ENCODE measurements around the gene GALNT17.
A peak's percentile ranks its signal among the peaks of the same experiment; 100 is the strongest.

The GALNT17 gene

DNA sequence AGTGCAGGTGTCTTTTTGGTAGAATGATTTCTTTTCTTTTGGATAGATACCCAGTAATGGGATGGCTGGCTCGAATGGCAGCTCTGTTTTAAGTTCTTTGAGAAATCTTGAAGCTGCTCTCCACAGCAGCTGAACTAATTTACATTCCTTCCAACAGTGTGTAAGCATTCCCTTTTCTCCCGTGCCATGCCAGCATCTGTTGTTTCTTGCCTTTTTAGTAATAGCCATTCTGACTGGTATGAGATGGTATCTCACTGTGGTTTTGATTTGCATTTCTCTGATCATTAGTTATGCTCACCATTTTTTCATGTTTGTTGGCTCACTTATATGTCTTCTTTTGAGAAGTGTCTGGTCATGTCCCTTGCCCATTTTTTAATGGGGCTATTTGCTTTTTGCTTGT lies 486.3 kb downstream of the GALNT17 start:
- WGBS, result no CpG with 5 or more reads among the region's 2 CpGs

GRCh38 chr7:71625545-71625944 lies 493.6 kb downstream of the GALNT17 start:
- H2AFZ ChIP-seq (ENCODE audit: low read depth, low read length), result no peak overlapping the region
- no peak overlapping the region for H2BK12ac ChIP-seq (ENCODE audit: low read length in 2 of 2)
- WGBS, result 94% methylated on average over 4 of the region's 4 CpGs
- no peak overlapping the region for H3K23ac ChIP-seq (ENCODE audit: low read length in 2 of 2)
- no peak overlapping the region for H4K91ac ChIP-seq (ENCODE audit: low read length)
- H2BK15ac ChIP-seq (ENCODE audit: low read depth, poor library complexity, severe bottlenecking), result no peak overlapping the region
- no peak overlapping the region for H2BK5ac ChIP-seq (ENCODE audit: low read depth, low read length, poor library complexity, severe bottlenecking)
- no peak for DNase-seq
- no peak overlapping the region for H2BK120ac ChIP-seq (ENCODE audit: low read depth, low read length)
- H3K18ac ChIP-seq (ENCODE audit: low read depth in 1 of 2, low read length in 2 of 2), result no peak overlapping the region
- no peak overlapping the region for H3K4me2 ChIP-seq (ENCODE audit: low read length, poor library complexity, severe bottlenecking)
- no peak overlapping the region for H3K4ac ChIP-seq (ENCODE audit: low read depth in 1 of 2, low read length in 2 of 2)
- H4K8ac ChIP-seq (ENCODE audit: low read length), result no peak overlapping the region
- H3K36me3 ChIP-seq (ENCODE audit: control insufficient read depth in 1 of 2, insufficient read depth in 2 of 2, low read depth in 1 of 2, low read length in 2 of 2), result no peaks in the 10 kb centered on the region
- peaks cover 2% of the 10 kb centered on the region for H3K4me1 ChIP-seq (ENCODE audit: control insufficient read depth, insufficient read depth, low read depth, low read length)
- no peaks in the 10 kb centered on the region for H3K9me3 ChIP-seq (ENCODE audit: control insufficient read depth, low read length)
- H3K79me1 ChIP-seq (replicated peaks; ENCODE audit: low read length, poor library complexity, severe bottlenecking), result no peaks in the 10 kb centered on the region
- no peak overlapping the region for H3K14ac ChIP-seq (ENCODE audit: low read length in 2 of 2)
- no peak overlapping the region for H3K27ac ChIP-seq (ENCODE audit: low read length, poor library complexity, severe bottlenecking)
- H3K9ac ChIP-seq (ENCODE audit: low read length), result no peak overlapping the region
- peak overlapping the region; percentile 32 for H2AK5ac ChIP-seq (ENCODE audit: low read length, severe bottlenecking)
- no peak overlapping the region for H3K4me3 ChIP-seq (ENCODE audit: insufficient read depth in 1 of 2, low read depth in 1 of 2, low read length in 2 of 2)
- peaks cover 0 to 4% of the 10 kb centered on the region in 2 experiments for H3K27me3 ChIP-seq (ENCODE audit: control insufficient read depth in 1 of 2, insufficient read depth in 1 of 2, low read length in 2 of 2)

More for the DNA sequence above, 486.3 kb downstream of the GALNT17 start:
- Histone ChIP-seq H2BK5ac (ENCODE audit: low read depth, low read length, poor library complexity, severe bottlenecking) (no peak overlapping the region), H3K18ac (ENCODE audit: low read depth in 1 of 2, low read length in 2 of 2) (no peak overlapping the region), H3K4me1 (ENCODE audit: control insufficient read depth, insufficient read depth, low read depth, low read length) (no peaks in the 10 kb centered on the region), H3K36me3 (ENCODE audit: control insufficient read depth in 1 of 2, insufficient read depth in 2 of 2, low read depth in 1 of 2, low read length in 2 of 2) (no peaks in the 10 kb centered on the region), H2BK15ac (ENCODE audit: low read depth, poor library complexity, severe bottlenecking) (no peak overlapping the region), H3K79me1 (replicated peaks; ENCODE audit: low read length, poor library complexity, severe bottlenecking) (no peaks in the 10 kb centered on the region), H3K9ac (ENCODE audit: low read length) (no peak overlapping the region), H4K91ac (ENCODE audit: low read length) (no peak overlapping the region), H2AK5ac (ENCODE audit: low read length, severe bottlenecking) (no peak overlapping the region), H2BK120ac (ENCODE audit: low read depth, low read length) (no peak overlapping the region), H3K27ac (ENCODE audit: low read length, poor library complexity, severe bottlenecking) (no peak overlapping the region), H3K14ac (ENCODE audit: low read length in 2 of 2) (no peak overlapping the region), H3K23ac (ENCODE audit: low read length in 2 of 2) (no peak overlapping the region), H4K8ac (ENCODE audit: low read length) (no peak overlapping the region), H3K4me3 (ENCODE audit: insufficient read depth in 1 of 2, low read depth in 1 of 2, low read length in 2 of 2) (no peak overlapping the region), H3K27me3 (ENCODE audit: control insufficient read depth in 1 of 2, insufficient read depth in 1 of 2, low read length in 2 of 2) (peaks cover 0 to 4% of the 10 kb centered on the region in 2 experiments), H3K4me2 (ENCODE audit: low read length, poor library complexity, severe bottlenecking) (no peak overlapping the region), H3K9me3 (ENCODE audit: control insufficient read depth, low read length) (no peaks in the 10 kb centered on the region), H3K4ac (ENCODE audit: low read depth in 1 of 2, low read length in 2 of 2) (no peak overlapping the region), H2BK12ac (ENCODE audit: low read length in 2 of 2) (no peak overlapping the region), H2AFZ (ENCODE audit: low read depth, low read length) (no peak overlapping the region)
- DNase-seq, result no peak

GRCh38 chr7:71626206-71626605 lies 494.3 kb downstream of the GALNT17 start:
- H4K91ac ChIP-seq (ENCODE audit: low read length), result no peak overlapping the region
- peak; percentile 33 for DNase-seq
- H3K9ac ChIP-seq (ENCODE audit: low read length), result no peak overlapping the region
- no peak overlapping the region for H3K27ac ChIP-seq (ENCODE audit: low read length, poor library complexity, severe bottlenecking)
- H3K4ac ChIP-seq (ENCODE audit: low read depth in 1 of 2, low read length in 2 of 2), result no peak overlapping the region
- no peaks in the 10 kb centered on the region for H3K36me3 ChIP-seq (ENCODE audit: control insufficient read depth in 1 of 2, insufficient read depth in 2 of 2, low read depth in 1 of 2, low read length in 2 of 2)
- peaks cover 0 to 4% of the 10 kb centered on the region in 2 experiments for H3K27me3 ChIP-seq (ENCODE audit: control insufficient read depth in 1 of 2, insufficient read depth in 1 of 2, low read length in 2 of 2)
- H3K79me1 ChIP-seq (replicated peaks; ENCODE audit: low read length, poor library complexity, severe bottlenecking), result no peaks in the 10 kb centered on the region
- H2AFZ ChIP-seq (ENCODE audit: low read depth, low read length), result no peak overlapping the region
- H2AK5ac ChIP-seq (ENCODE audit: low read length, severe bottlenecking), result no peak overlapping the region
- no peak overlapping the region for H4K8ac ChIP-seq (ENCODE audit: low read length)
- H3K4me2 ChIP-seq (ENCODE audit: low read length, poor library complexity, severe bottlenecking), result no peak overlapping the region
- H3K4me3 ChIP-seq (ENCODE audit: insufficient read depth in 1 of 2, low read depth in 1 of 2, low read length in 2 of 2), result no peak overlapping the region
- no peak overlapping the region for H2BK15ac ChIP-seq (ENCODE audit: low read depth, poor library complexity, severe bottlenecking)
- WGBS, result 13% methylated on average over 1 of the region's 1 CpG
- no peaks in the 10 kb centered on the region for H3K9me3 ChIP-seq (ENCODE audit: control insufficient read depth, low read length)
- H2BK12ac ChIP-seq (ENCODE audit: low read length in 2 of 2), result no peak overlapping the region
- no peak overlapping the region for H3K18ac ChIP-seq (ENCODE audit: low read depth in 1 of 2, low read length in 2 of 2)
- H3K23ac ChIP-seq (ENCODE audit: low read length in 2 of 2), result no peak overlapping the region
- H3K4me1 ChIP-seq (ENCODE audit: control insufficient read depth, insufficient read depth, low read depth, low read length), result peaks cover 2% of the 10 kb centered on the region
- H3K14ac ChIP-seq (ENCODE audit: low read length in 2 of 2), result no peak overlapping the region
- H2BK5ac ChIP-seq (ENCODE audit: low read depth, low read length, poor library complexity, severe bottlenecking), result no peak overlapping the region
- H2BK120ac ChIP-seq (ENCODE audit: low read depth, low read length), result no peak overlapping the region

DNA sequence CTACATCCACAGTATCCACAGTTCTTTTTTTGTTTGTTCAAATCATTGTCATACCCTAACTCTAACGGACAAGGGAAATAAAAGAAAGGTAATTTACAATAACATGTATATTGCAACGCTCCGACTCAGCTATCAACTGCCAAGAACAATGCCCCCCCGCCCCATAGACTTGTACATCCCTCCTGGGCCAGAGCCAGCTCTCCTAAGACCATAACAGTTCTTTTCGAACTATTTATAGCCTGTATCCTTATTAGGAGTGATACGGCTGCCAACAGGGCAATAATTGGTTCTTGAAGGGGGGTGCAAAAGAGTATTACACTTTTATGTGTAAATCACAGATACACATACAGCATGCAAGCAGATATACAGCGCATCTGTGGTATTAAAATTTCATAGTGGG lies 495.7 kb downstream of the GALNT17 start:
- Histone ChIP-seq H3K4me1 (ENCODE audit: control insufficient read depth, insufficient read depth, low read depth, low read length) (peaks cover 7% of the 10 kb centered on the region), H2BK15ac (ENCODE audit: low read depth, poor library complexity, severe bottlenecking) (no peak overlapping the region), H3K23ac (ENCODE audit: low read length in 2 of 2) (no peak overlapping the region), H2AK5ac (ENCODE audit: low read length, severe bottlenecking) (no peak overlapping the region), H3K9ac (ENCODE audit: low read length) (no peak overlapping the region), H4K8ac (ENCODE audit: low read length) (no peak overlapping the region), H3K27me3 (ENCODE audit: control insufficient read depth in 1 of 2, insufficient read depth in 1 of 2, low read length in 2 of 2) (no peaks in the 10 kb centered on the region), H2BK120ac (ENCODE audit: low read depth, low read length) (no peak overlapping the region), H2BK12ac (ENCODE audit: low read length in 2 of 2) (no peak overlapping the region), H3K4me3 (ENCODE audit: insufficient read depth in 1 of 2, low read depth in 1 of 2, low read length in 2 of 2) (no peak overlapping the region), H3K18ac (ENCODE audit: low read depth in 1 of 2, low read length in 2 of 2) (no peak overlapping the region), H3K27ac (ENCODE audit: low read length, poor library complexity, severe bottlenecking) (no peak overlapping the region), H3K79me1 (replicated peaks; ENCODE audit: low read length, poor library complexity, severe bottlenecking) (no peaks in the 10 kb centered on the region), H4K91ac (ENCODE audit: low read length) (no peak overlapping the region), H3K4ac (ENCODE audit: low read depth in 1 of 2, low read length in 2 of 2) (no peak overlapping the region), H3K14ac (ENCODE audit: low read length in 2 of 2) (no peak overlapping the region), H3K4me2 (ENCODE audit: low read length, poor library complexity, severe bottlenecking) (no peak overlapping the region), H3K9me3 (ENCODE audit: control insufficient read depth, low read length) (no peaks in the 10 kb centered on the region), H2AFZ (ENCODE audit: low read depth, low read length) (no peak overlapping the region), H3K36me3 (ENCODE audit: control insufficient read depth in 1 of 2, insufficient read depth in 2 of 2, low read depth in 1 of 2, low read length in 2 of 2) (no peaks in the 10 kb centered on the region), H2BK5ac (ENCODE audit: low read depth, low read length, poor library complexity, severe bottlenecking) (no peak overlapping the region)
- WGBS, result 94% methylated on average over 3 of the region's 7 CpGs
- no peak for DNase-seq
